WI38 (cell line): Measurements from ENCODE around the gene TWIST2.

ENCODE experiments used
- H3K4me3 ChIP-seq: 2 replicates; pipeline ENCODE4 v1.5.1; 2011; ENCODE audit warnings: low read depth, mild to moderate bottlenecking, control low read depth, low read length
- CTCF ChIP-seq: IDR thresholded peaks from 2 replicates; pipeline ENCODE4 v1.5.1; 2012; ENCODE audit warnings: low read depth, mild to moderate bottlenecking, control low read depth, low read length

The TWIST2 gene

GRCh38 chr2:238947243-238947760 is 99.4 kb downstream of the TWIST2 start:
- TF ChIP-seq CTCF = no peak
- no peak overlapping the region for H3K4me3 ChIP-seq

- H3K4me3 ChIP-seq = no peak overlapping the region
Observed at GRCh38 chr2:238947920-238948710, 100.2 kb downstream of the TWIST2 start.

GRCh38 chr2:238948765-238949641 is 101.1 kb downstream of the TWIST2 start:
- no peak for TF ChIP-seq CTCF

More at GRCh38 chr2:238947920-238948710, 100.2 kb downstream of the TWIST2 start:
- TF ChIP-seq CTCF = no peak

GRCh38 chr2:238949710-238950345 is 101.9 kb downstream of the TWIST2 start:
- no peak for TF ChIP-seq CTCF
- no peak overlapping the region for H3K4me3 ChIP-seq

More at GRCh38 chr2:238948765-238949641, 101.1 kb downstream of the TWIST2 start:
- no peak overlapping the region for H3K4me3 ChIP-seq

GRCh38 chr2:238950551-238950950 is 102.7 kb downstream of the TWIST2 start:
- H3K4me3 ChIP-seq = no peak overlapping the region
- TF ChIP-seq CTCF = no peak

- H3K4me3 ChIP-seq = no peak overlapping the region
- TF ChIP-seq CTCF = no peak
Observed at GRCh38 chr2:238952261-238952919, 104.5 kb downstream of the TWIST2 start.
